Hepatocyte (in vitro differentiated cells): ENCODE results near the gene CFAP90.

Experiments used
- CTCF ChIP-seq: fragments of 200-600 bp; sonication (generic); IDR thresholded peaks from 2 replicates; pipeline ENCODE4 v1.5.1; 2016; ENCODE audit warnings: antibody characterized with exemption, mild to moderate bottlenecking; ENCODE audit not compliant: poor library complexity
- EZH2 ChIP-seq: fragments of 200-600 bp; sonication (generic); IDR thresholded peaks from 2 replicates; pipeline ENCODE4 v1.6.1; 2016; ENCODE audit warnings: antibody characterized with exemption, mild to moderate bottlenecking, borderline replicate concordance
- EZH2phosphoT487 ChIP-seq: fragments of 200-600 bp; sonication (generic); IDR thresholded peaks from one replicate; pipeline ENCODE4 v1.6.1; 2018; ENCODE audit warnings: antibody characterized with exemption, mild to moderate bottlenecking, low read depth, moderate library complexity; ENCODE audit not compliant: unreplicated experiment, severe bottlenecking

GRCh38 chr5:7876867-7877266 is 25.9 kb upstream of the CFAP90 start:
- TF ChIP-seq EZH2phosphoT487 = no peak
- TF ChIP-seq CTCF = no peak
- TF ChIP-seq EZH2 = no peak
